NCI-H82 (cell line): Measurements from ENCODE around the gene EPHB1.
A peak's percentile ranks its signal among the peaks of the same experiment; 100 is the strongest.
"Not testable (repeated sequence)": the region's sequence is repeated elsewhere in the genome, so short reads cannot be mapped to it uniquely, and the experiment has no call there.

ENCODE experiments used
- DNase-seq: peaks from one replicate; lab custom pipeline; 2025; lab: John Stamatoyannopoulos, UW

The EPHB1 gene

GRCh38 chr3:135215516-135215915, 420.5 kb downstream of the EPHB1 start:
- DNase-seq: no peak

- DNase-seq: no peak
These were observed 421.6 kb downstream of the EPHB1 start for GRCh38 chr3:135216659-135217058.

- no peak for DNase-seq
These were observed 422.7 kb downstream of the EPHB1 start for GRCh38 chr3:135217730-135218129.

- DNase-seq: no peak
These were observed 423.2 kb downstream of the EPHB1 start for GRCh38 chr3:135218304-135218703.

GRCh38 chr3:135218782-135219181, 423.7 kb downstream of the EPHB1 start:
- DNase-seq: no peak

- DNase-seq: no peak
These were observed 429.8 kb downstream of the EPHB1 start for GRCh38 chr3:135224815-135225362.

GRCh38 chr3:135226057-135226456, 431.0 kb downstream of the EPHB1 start:
- no peak for DNase-seq

- no peak for DNase-seq
These were observed 433.1 kb downstream of the EPHB1 start for GRCh38 chr3:135228201-135228600.

- peak; percentile 72 for DNase-seq
These were observed 434.0 kb downstream of the EPHB1 start for GRCh38 chr3:135229018-135229495.

- DNase-seq: no peak
These were observed 436.7 kb downstream of the EPHB1 start for GRCh38 chr3:135231737-135232136.

- DNase-seq: no peak
These were observed 437.2 kb downstream of the EPHB1 start for GRCh38 chr3:135232226-135232625.

GRCh38 chr3:135233476-135233875, 438.4 kb downstream of the EPHB1 start:
- not testable (repeated sequence) for DNase-seq

GRCh38 chr3:135235541-135235940, 440.5 kb downstream of the EPHB1 start:
- DNase-seq: no peak

- peak; percentile 36 for DNase-seq
These were observed 442.5 kb downstream of the EPHB1 start for GRCh38 chr3:135237371-135238143.

GRCh38 chr3:135238236-135238830, 443.3 kb downstream of the EPHB1 start:
- no peak for DNase-seq

GRCh38 chr3:135238871-135239614, 444.0 kb downstream of the EPHB1 start:
- DNase-seq: no peak

GRCh38 chr3:135239615-135239884, 444.5 kb downstream of the EPHB1 start:
- DNase-seq: no peak

- peak; percentile 46 for DNase-seq
These were observed 445.4 kb downstream of the EPHB1 start for GRCh38 chr3:135240426-135240825.

- DNase-seq: no peak
These were observed 447.2 kb downstream of the EPHB1 start for GRCh38 chr3:135242285-135242684.

GRCh38 chr3:135243616-135244015, 448.6 kb downstream of the EPHB1 start:
- DNase-seq: no peak

- DNase-seq: no peak
These were observed 451.0 kb downstream of the EPHB1 start for GRCh38 chr3:135246027-135246426.

- no peak for DNase-seq
These were observed 453.2 kb downstream of the EPHB1 start for GRCh38 chr3:135248213-135248612.

GRCh38 chr3:135249186-135249585, 454.1 kb downstream of the EPHB1 start:
- no peak for DNase-seq
